T-helper 2 cell treated with Interferon-gamma antibody and Interleukin-4, amounts not matched to agents 5 μg/mL and 100 μg/mL, for 36 hours (primary cell): ENCODE data around the gene EPHA8.

Experiments used
- DNase-seq: peaks from one replicate; pipeline ENCODE4 v3.0.0; 2021; ENCODE audit warnings: low spot score
- H3K27ac Mint-ChIP-seq: one replicate; pipeline ENCODE4 v1.8.0; 2021; ENCODE audit warnings: mild to moderate bottlenecking, mixed read lengths
- H3K27me3 Mint-ChIP-seq: one replicate; pipeline ENCODE4 v1.8.0; 2021; ENCODE audit warnings: low read depth, mixed read lengths
- H3K36me3 Mint-ChIP-seq: one replicate; pipeline ENCODE4 v1.8.0; 2021; ENCODE audit warnings: low read depth, mixed read lengths
- H3K4me1 Mint-ChIP-seq: one replicate; pipeline ENCODE4 v1.8.0; 2021; ENCODE audit warnings: low read depth, mixed read lengths
- H3K4me3 Mint-ChIP-seq: one replicate; pipeline ENCODE4 v1.8.0; 2022; ENCODE audit warnings: mild to moderate bottlenecking, moderate library complexity, mixed read lengths
- H3K9me3 Mint-ChIP-seq: one replicate; pipeline ENCODE4 v1.8.0; 2021; ENCODE audit warnings: mixed read lengths

The EPHA8 gene

GRCh38 chr1:22584001-22584562 lies 20.8 kb downstream of the EPHA8 start:
- no peaks in the 10 kb centered on the region for H3K27me3 Mint-ChIP-seq
- no peak overlapping the region for H3K27ac Mint-ChIP-seq
- H3K9me3 Mint-ChIP-seq: peaks cover 5% of the 10 kb centered on the region
- H3K36me3 Mint-ChIP-seq: no peaks in the 10 kb centered on the region
- H3K4me1 Mint-ChIP-seq: no peaks in the 10 kb centered on the region
- H3K4me3 Mint-ChIP-seq: no peak overlapping the region
- DNase-seq: no peak

- no peaks in the 10 kb centered on the region for H3K27me3 Mint-ChIP-seq
- no peaks in the 10 kb centered on the region for H3K9me3 Mint-ChIP-seq
- no peaks in the 10 kb centered on the region for H3K36me3 Mint-ChIP-seq
- H3K4me1 Mint-ChIP-seq: no peaks in the 10 kb centered on the region
- no peak overlapping the region for H3K4me3 Mint-ChIP-seq
- no peak overlapping the region for H3K27ac Mint-ChIP-seq
- DNase-seq: no peak
These were observed 21.7 kb downstream of the EPHA8 start for GRCh38 chr1:22584970-22585369.

GRCh38 chr1:22585471-22585870 lies 22.2 kb downstream of the EPHA8 start:
- H3K36me3 Mint-ChIP-seq: no peaks in the 10 kb centered on the region
- no peaks in the 10 kb centered on the region for H3K9me3 Mint-ChIP-seq
- DNase-seq: no peak
- no peaks in the 10 kb centered on the region for H3K27me3 Mint-ChIP-seq
- no peaks in the 10 kb centered on the region for H3K4me1 Mint-ChIP-seq
- H3K4me3 Mint-ChIP-seq: no peak overlapping the region
- no peak overlapping the region for H3K27ac Mint-ChIP-seq

- H3K36me3 Mint-ChIP-seq: no peaks in the 10 kb centered on the region
- no peaks in the 10 kb centered on the region for H3K9me3 Mint-ChIP-seq
- no peaks in the 10 kb centered on the region for H3K4me1 Mint-ChIP-seq
- H3K27ac Mint-ChIP-seq: no peak overlapping the region
- no peak overlapping the region for H3K4me3 Mint-ChIP-seq
- no peak for DNase-seq
- H3K27me3 Mint-ChIP-seq: no peaks in the 10 kb centered on the region
These were observed 23.3 kb downstream of the EPHA8 start for GRCh38 chr1:22586356-22587130.

GRCh38 chr1:22587247-22587646 lies 24.0 kb downstream of the EPHA8 start:
- Mint-ChIP-seq H3K4me3 (no peak overlapping the region), H3K9me3 (no peaks in the 10 kb centered on the region), H3K4me1 (no peaks in the 10 kb centered on the region), H3K27me3 (no peaks in the 10 kb centered on the region), H3K27ac (no peak overlapping the region), H3K36me3 (no peaks in the 10 kb centered on the region)
- no peak for DNase-seq

- no peaks in the 10 kb centered on the region for H3K4me1 Mint-ChIP-seq
- no peak overlapping the region for H3K27ac Mint-ChIP-seq
- H3K36me3 Mint-ChIP-seq: no peaks in the 10 kb centered on the region
- DNase-seq: no peak
- no peaks in the 10 kb centered on the region for H3K27me3 Mint-ChIP-seq
- no peaks in the 10 kb centered on the region for H3K9me3 Mint-ChIP-seq
- H3K4me3 Mint-ChIP-seq: no peak overlapping the region
These were observed 25.7 kb downstream of the EPHA8 start for GRCh38 chr1:22588899-22589422.

GRCh38 chr1:22591576-22591975 lies 28.3 kb downstream of the EPHA8 start:
- no peaks in the 10 kb centered on the region for H3K4me1 Mint-ChIP-seq
- H3K36me3 Mint-ChIP-seq: no peaks in the 10 kb centered on the region
- no peaks in the 10 kb centered on the region for H3K27me3 Mint-ChIP-seq
- DNase-seq: no peak
- H3K4me3 Mint-ChIP-seq: no peak overlapping the region
- H3K27ac Mint-ChIP-seq: no peak overlapping the region
- H3K9me3 Mint-ChIP-seq: no peaks in the 10 kb centered on the region

GRCh38 chr1:22592051-22592450 lies 28.8 kb downstream of the EPHA8 start:
- H3K4me3 Mint-ChIP-seq: no peak overlapping the region
- H3K36me3 Mint-ChIP-seq: no peaks in the 10 kb centered on the region
- H3K27ac Mint-ChIP-seq: no peak overlapping the region
- H3K27me3 Mint-ChIP-seq: no peaks in the 10 kb centered on the region
- H3K4me1 Mint-ChIP-seq: no peaks in the 10 kb centered on the region
- DNase-seq: no peak
- no peaks in the 10 kb centered on the region for H3K9me3 Mint-ChIP-seq

- Mint-ChIP-seq H3K4me3 (no peak overlapping the region), H3K36me3 (no peaks in the 10 kb centered on the region), H3K4me1 (no peaks in the 10 kb centered on the region), H3K27me3 (no peaks in the 10 kb centered on the region), H3K9me3 (no peaks in the 10 kb centered on the region), H3K27ac (no peak overlapping the region)
- no peak for DNase-seq
These were observed 29.9 kb downstream of the EPHA8 start for GRCh38 chr1:22592919-22593790.

- Mint-ChIP-seq H3K27me3 (no peaks in the 10 kb centered on the region), H3K27ac (no peak overlapping the region), H3K36me3 (no peaks in the 10 kb centered on the region)
These were observed 31.1 kb downstream of the EPHA8 start for GRCh38 chr1:22594396-22594795.

GRCh38 chr1:22595108-22595507 lies 31.8 kb downstream of the EPHA8 start:
- Mint-ChIP-seq H3K36me3 (no peaks in the 10 kb centered on the region), H3K27me3 (no peaks in the 10 kb centered on the region), H3K27ac (no peak overlapping the region), H3K4me3 (no peak overlapping the region), H3K9me3 (no peaks in the 10 kb centered on the region), H3K4me1 (no peaks in the 10 kb centered on the region)
- no peak for DNase-seq

More at GRCh38 chr1:22594396-22594795, 31.1 kb downstream of the EPHA8 start:
- DNase-seq: no peak
- H3K4me1 Mint-ChIP-seq: no peaks in the 10 kb centered on the region
- H3K9me3 Mint-ChIP-seq: no peaks in the 10 kb centered on the region
- H3K4me3 Mint-ChIP-seq: no peak overlapping the region

GRCh38 chr1:22597301-22597965 lies 34.1 kb downstream of the EPHA8 start:
- no peak for DNase-seq
- no peaks in the 10 kb centered on the region for H3K36me3 Mint-ChIP-seq
- H3K4me1 Mint-ChIP-seq: no peaks in the 10 kb centered on the region
- H3K27ac Mint-ChIP-seq: no peak overlapping the region
- no peaks in the 10 kb centered on the region for H3K9me3 Mint-ChIP-seq
- no peaks in the 10 kb centered on the region for H3K27me3 Mint-ChIP-seq
- H3K4me3 Mint-ChIP-seq: no peak overlapping the region

GRCh38 chr1:22597996-22598395 lies 34.7 kb downstream of the EPHA8 start:
- Mint-ChIP-seq H3K36me3 (no peaks in the 10 kb centered on the region), H3K9me3 (no peaks in the 10 kb centered on the region), H3K27me3 (no peaks in the 10 kb centered on the region)

More at GRCh38 chr1:22597996-22598395, 34.7 kb downstream of the EPHA8 start:
- H3K27ac Mint-ChIP-seq: no peak overlapping the region
- H3K4me3 Mint-ChIP-seq: no peak overlapping the region
- no peak for DNase-seq
- H3K4me1 Mint-ChIP-seq: no peaks in the 10 kb centered on the region
